Lower leg skin (tissue), 4 donors: ENCODE data around the gene ERGIC1. TPM values are rescaled to one million over a fixed set of nuclear protein-coding genes. Genes with fewer than 3 reads are reported as not detected.

Source experiments
- DNase-seq, 2 donors: peaks; one replicate each; pipeline ENCODE4 v3.0.0-alpha.2; 2019; ENCODE audit warnings: low spot score in 2 of 2
- H3K4me3 ChIP-seq: fragments of 200-600 bp; sonication (generic); 2 replicates; pipeline ENCODE4 v1.5.1; 2017; ENCODE audit warnings: mild to moderate bottlenecking, low read depth; ENCODE audit not compliant: poor library complexity, severe bottlenecking
- POLR2A ChIP-seq, 2 donors: fragments of 450-650 bp; IDR thresholded peaks; one replicate each; pipeline ENCODE4 v1.6.1; 2016 to 2017; ENCODE audit warnings: antibody characterized with exemption in 2 of 2, mild to moderate bottlenecking in 1 of 2, moderate library complexity in 1 of 2
- WGBS, 2 donors: methylation state at CpG; one replicate each; pipeline ENCODE4 v1.1.5; 2018; 5-methylcytosine and 5-hydroxymethylcytosine counted together
- intact Hi-C: fragments of 100-400 bp; cut with DNase I; formaldehyde crosslinking; loops from one replicate; pipeline ENCODE4 v1.15.0; 2023; ENCODE audit warnings: low total_unique reads
- total RNA-seq, 4 donors: library from RNA; depleted of rRNA; stranded (reverse); fragments of >200 nt; gene quantifications; one replicate each; pipeline ENCODE4 v1.1.0, GENCODE V29; 2016
- TF ChIP-seq, protein P1 (sequence below), 3 donors: fragments of 450-650 bp; IDR thresholded peaks; one replicate each; pipeline ENCODE4 v1.5.1; 2016; ENCODE audit warnings: antibody characterized with exemption in 3 of 3, mild to moderate bottlenecking in 3 of 3, moderate library complexity in 2 of 3

The ERGIC1 gene
- total RNA-seq, 4 donors from 2014 or later: 62.9 to 114 (median 82.6) TPM

GRCh38 chr5:172799416-172799815 lies 34.6 kb upstream of the ERGIC1 start:
- intact Hi-C loops: no loop called here
- WGBS, 2 donors: 91 to 94% methylated on average over 6 of the region's 6 CpGs
- DNase-seq: peak in 1 of 2 donors; percentile 75
- TF ChIP-seq, protein P1, sequence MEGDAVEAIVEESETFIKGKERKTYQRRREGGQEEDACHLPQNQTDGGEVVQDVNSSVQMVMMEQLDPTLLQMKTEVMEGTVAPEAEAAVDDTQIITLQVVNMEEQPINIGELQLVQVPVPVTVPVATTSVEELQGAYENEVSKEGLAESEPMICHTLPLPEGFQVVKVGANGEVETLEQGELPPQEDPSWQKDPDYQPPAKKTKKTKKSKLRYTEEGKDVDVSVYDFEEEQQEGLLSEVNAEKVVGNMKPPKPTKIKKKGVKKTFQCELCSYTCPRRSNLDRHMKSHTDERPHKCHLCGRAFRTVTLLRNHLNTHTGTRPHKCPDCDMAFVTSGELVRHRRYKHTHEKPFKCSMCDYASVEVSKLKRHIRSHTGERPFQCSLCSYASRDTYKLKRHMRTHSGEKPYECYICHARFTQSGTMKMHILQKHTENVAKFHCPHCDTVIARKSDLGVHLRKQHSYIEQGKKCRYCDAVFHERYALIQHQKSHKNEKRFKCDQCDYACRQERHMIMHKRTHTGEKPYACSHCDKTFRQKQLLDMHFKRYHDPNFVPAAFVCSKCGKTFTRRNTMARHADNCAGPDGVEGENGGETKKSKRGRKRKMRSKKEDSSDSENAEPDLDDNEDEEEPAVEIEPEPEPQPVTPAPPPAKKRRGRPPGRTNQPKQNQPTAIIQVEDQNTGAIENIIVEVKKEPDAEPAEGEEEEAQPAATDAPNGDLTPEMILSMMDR (IDR thresholded peaks at IDR 0.05): no peak
- H3K4me3 ChIP-seq: no peak overlapping the region

DNA sequence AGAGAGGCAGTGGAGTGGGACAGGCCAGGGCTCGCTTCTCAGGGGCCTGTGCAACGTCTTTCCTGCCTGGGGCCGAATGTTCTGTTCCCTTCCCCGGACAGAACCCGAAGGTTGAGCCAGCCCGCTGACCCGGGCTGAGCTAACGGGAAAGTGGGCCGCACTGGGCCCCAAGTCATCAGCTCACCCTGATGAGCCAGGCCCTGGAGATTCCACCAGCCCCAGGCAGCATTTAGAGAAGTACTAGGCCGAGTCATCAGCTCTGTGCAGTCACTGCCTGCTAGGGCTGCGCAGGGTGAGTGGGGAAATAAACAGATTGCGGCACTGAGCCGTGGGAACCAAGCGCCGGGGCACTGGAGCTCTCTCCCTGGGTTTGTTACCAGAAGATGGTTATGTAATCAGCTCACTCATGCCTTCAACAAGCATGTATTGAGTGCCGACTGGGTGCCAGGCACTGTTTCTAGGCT lies 33.9 kb upstream of the ERGIC1 start:
- H3K4me3 ChIP-seq: no peak overlapping the region
- 74 to 81% methylated on average over 16 of the region's 16 CpGs for WGBS, 2 donors
- peak in 1 of 2 donors; percentile 93 for DNase-seq
- intact Hi-C loops: no loop called here
- TF ChIP-seq POLR2A (IDR thresholded peaks at IDR 0.05): no peak
- TF ChIP-seq, protein P1 (IDR thresholded peaks at IDR 0.05): no peak

DNA sequence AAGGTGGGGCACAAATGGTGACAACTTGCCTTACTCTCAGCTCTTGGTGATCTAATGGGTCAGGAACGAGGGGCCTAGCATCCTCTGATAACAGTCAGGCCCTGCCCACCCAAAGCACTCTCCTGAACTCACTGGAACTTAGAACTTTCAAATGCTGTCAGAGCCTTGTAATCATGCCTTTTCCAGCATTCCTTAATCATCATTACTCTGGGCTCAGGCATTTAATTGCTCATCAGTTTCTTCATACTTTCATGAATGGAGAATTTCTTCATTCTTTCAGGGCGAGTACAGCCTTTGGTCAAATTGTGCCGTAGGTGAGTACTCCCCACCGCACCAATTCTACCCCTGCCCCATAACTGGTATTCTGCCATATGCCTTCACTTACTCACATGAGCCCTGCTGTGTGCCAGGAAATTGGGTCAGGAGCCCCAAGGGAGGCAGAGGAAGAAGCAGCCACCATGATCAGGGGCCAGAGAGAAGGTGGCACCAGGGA lies 32.8 kb upstream of the ERGIC1 start:
- H3K4me3 ChIP-seq: no peak overlapping the region
- intact Hi-C loops: no loop called here
- TF ChIP-seq POLR2A (IDR thresholded peaks at IDR 0.05): no peak
- TF ChIP-seq, protein P1 (IDR thresholded peaks at IDR 0.05): no peak
- DNase-seq: peak in 1 of 2 donors; percentile 84
- 55 to 81% methylated on average over 4 of the region's 4 CpGs for WGBS, 2 donors

DNA sequence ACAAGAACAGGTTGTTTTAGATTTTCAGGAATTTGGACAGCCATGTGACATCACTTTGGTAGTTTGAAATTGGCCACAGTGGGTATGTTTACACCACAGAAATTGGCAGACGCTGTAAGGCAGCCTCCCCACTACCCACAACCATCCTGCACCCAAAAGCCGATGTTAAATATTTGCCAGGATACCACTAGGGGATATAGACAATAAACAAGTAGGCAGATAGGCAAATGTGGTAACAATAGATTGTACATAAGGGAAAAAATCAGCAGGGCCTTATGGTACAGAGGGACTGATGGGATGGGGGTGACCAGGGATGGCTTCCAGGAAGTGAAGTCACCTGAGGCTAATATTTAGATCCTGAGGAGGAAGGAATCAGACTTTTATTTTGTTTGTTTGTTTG lies 31.9 kb upstream of the ERGIC1 start:
- no peak overlapping the region for H3K4me3 ChIP-seq
- DNase-seq: no peak
- WGBS, 2 donors: 93 to 94% methylated on average over 2 of the region's 2 CpGs
- TF ChIP-seq POLR2A (IDR thresholded peaks at IDR 0.05): no peak
- TF ChIP-seq, protein P1 (IDR thresholded peaks at IDR 0.05): no peak
- intact Hi-C loops: no loop called here

- intact Hi-C loops: no loop called here
- DNase-seq: no peak
- TF ChIP-seq POLR2A (IDR thresholded peaks at IDR 0.05): no peak
- TF ChIP-seq, protein P1 (IDR thresholded peaks at IDR 0.05): no peak
- WGBS, 2 donors: 91% methylated on average over 4 of the region's 4 CpGs
- no peak overlapping the region for H3K4me3 ChIP-seq
Observed at GRCh38 chr5:172802567-172803176, 31.4 kb upstream of the ERGIC1 start.
